Coronary artery (tissue), 2 donors: Measurements from ENCODE around the gene BGN.

Experiments
- DNase-seq: peaks from one replicate; pipeline ENCODE4 v3.0.0-alpha.2; 2017; ENCODE audit warnings: low spot score
- H3K27ac ChIP-seq, 2 donors: fragments of 200-600 bp; sonication (generic); one replicate each; pipeline ENCODE4 v1.5.1; 2016 to 2019
- H3K4me3 ChIP-seq: fragments of 200-600 bp; sonication (generic); 2 replicates; pipeline ENCODE4 v1.5.1; 2016; ENCODE audit warnings: mild to moderate bottlenecking, moderate library complexity
- CTCF ChIP-seq: fragments of 200-600 bp; sonication (generic); IDR thresholded peaks from one replicate; pipeline ENCODE4 v1.5.1; 2019; ENCODE audit warnings: antibody characterized with exemption

Gene BGN

GRCh38 chrX:153524234-153524633 lies 29.5 kb downstream of the BGN start:
- DNase-seq: no peak
- TF ChIP-seq CTCF: no peak

GRCh38 chrX:153525451-153525850 lies 30.7 kb downstream of the BGN start:
- no peak for DNase-seq
- TF ChIP-seq CTCF: no peak
- Histone ChIP-seq H3K27ac (no peak overlapping the region), H3K4me3 (no peak overlapping the region)

More at GRCh38 chrX:153524234-153524633, 29.5 kb downstream of the BGN start:
- no peak overlapping the region for H3K4me3 ChIP-seq
- no peak overlapping the region for H3K27ac ChIP-seq

GRCh38 chrX:153526042-153526441 lies 31.3 kb downstream of the BGN start:
- TF ChIP-seq CTCF: no peak
- Histone ChIP-seq H3K27ac (no peak overlapping the region), H3K4me3 (no peak overlapping the region)
- DNase-seq: no peak

- DNase-seq: no peak
- no peak overlapping the region for H3K27ac ChIP-seq
- no peak overlapping the region for H3K4me3 ChIP-seq
- no peak for TF ChIP-seq CTCF
These were observed 32.0 kb downstream of the BGN start for GRCh38 chrX:153526801-153527200.

- Histone ChIP-seq H3K4me3 (no peak overlapping the region), H3K27ac (no peak overlapping the region)
- no peak for DNase-seq
- no peak for TF ChIP-seq CTCF
These were observed 32.4 kb downstream of the BGN start for GRCh38 chrX:153527208-153527607.

GRCh38 chrX:153530411-153531129 lies 35.8 kb downstream of the BGN start:
- no peak overlapping the region for H3K4me3 ChIP-seq
- H3K27ac ChIP-seq: no peak overlapping the region
- no peak for DNase-seq
- no peak for TF ChIP-seq CTCF

- Histone ChIP-seq H3K27ac (no peak overlapping the region), H3K4me3 (no peak overlapping the region)
- no peak for DNase-seq
- TF ChIP-seq CTCF: no peak
These were observed 38.3 kb downstream of the BGN start for GRCh38 chrX:153533091-153533490.
